OCI-LY7 (cell line): ENCODE results near the gene ARL6.

Experiments
- EZH2phosphoT487 ChIP-seq: fragments of 200-600 bp; sonication (generic); IDR thresholded peaks from 2 replicates; pipeline ENCODE4 v1.6.1; 2018; ENCODE audit warnings: low read depth, borderline replicate concordance, mild to moderate bottlenecking, mixed run types, antibody characterized with exemption, low read length, moderate library complexity, mixed read lengths
- TF ChIP-seq, protein P1 (sequence below): fragments of 200-600 bp; sonication (generic); conservative IDR thresholded peaks from 2 replicates; pipeline ENCODE4 v1.5.1; 2014; ENCODE audit warnings: mild to moderate bottlenecking, antibody characterized with exemption, low read length, moderate library complexity, mixed read lengths

DNA sequence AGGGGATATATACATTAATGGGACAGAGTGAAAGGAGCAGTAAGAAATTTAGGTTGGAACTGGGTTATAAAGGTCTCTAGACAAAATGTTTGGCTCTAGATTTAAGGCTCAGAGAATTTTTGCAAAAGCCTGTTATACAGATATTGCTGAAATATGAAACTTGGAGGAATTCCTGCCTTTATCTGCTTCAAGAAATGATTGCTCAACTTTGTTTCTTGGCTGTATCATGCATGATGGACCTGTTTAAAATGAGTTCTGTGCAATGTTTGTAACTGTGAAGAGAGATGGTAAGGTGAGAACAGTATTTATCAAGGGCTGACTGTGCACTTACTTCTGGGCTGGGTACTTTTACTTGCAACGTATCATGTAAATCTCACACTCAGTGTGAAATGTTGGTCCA lies 60.5 kb downstream of the ARL6 start:
- TF ChIP-seq, protein P1, sequence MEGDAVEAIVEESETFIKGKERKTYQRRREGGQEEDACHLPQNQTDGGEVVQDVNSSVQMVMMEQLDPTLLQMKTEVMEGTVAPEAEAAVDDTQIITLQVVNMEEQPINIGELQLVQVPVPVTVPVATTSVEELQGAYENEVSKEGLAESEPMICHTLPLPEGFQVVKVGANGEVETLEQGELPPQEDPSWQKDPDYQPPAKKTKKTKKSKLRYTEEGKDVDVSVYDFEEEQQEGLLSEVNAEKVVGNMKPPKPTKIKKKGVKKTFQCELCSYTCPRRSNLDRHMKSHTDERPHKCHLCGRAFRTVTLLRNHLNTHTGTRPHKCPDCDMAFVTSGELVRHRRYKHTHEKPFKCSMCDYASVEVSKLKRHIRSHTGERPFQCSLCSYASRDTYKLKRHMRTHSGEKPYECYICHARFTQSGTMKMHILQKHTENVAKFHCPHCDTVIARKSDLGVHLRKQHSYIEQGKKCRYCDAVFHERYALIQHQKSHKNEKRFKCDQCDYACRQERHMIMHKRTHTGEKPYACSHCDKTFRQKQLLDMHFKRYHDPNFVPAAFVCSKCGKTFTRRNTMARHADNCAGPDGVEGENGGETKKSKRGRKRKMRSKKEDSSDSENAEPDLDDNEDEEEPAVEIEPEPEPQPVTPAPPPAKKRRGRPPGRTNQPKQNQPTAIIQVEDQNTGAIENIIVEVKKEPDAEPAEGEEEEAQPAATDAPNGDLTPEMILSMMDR, result no peak
- TF ChIP-seq EZH2phosphoT487, result no peak
